NT2/D1 (cell line): ENCODE measurements around the gene CDC42SE1.

ENCODE experiments used
- SUZ12 ChIP-seq: IDR thresholded peaks from 2 replicates; pipeline ENCODE4 v1.6.1; 2011; ENCODE audit not compliant: insufficient read length, insufficient read depth; ENCODE audit errors: extremely low read depth
- YY1 ChIP-seq: IDR thresholded peaks from 2 replicates; pipeline ENCODE4 v1.6.1; 2011; ENCODE audit not compliant: insufficient read length, insufficient read depth
- ZNF274 ChIP-seq: IDR thresholded peaks from 2 replicates; pipeline ENCODE4 v1.6.1; 2011; ENCODE audit warnings: mild to moderate bottlenecking, low read depth, low read length

DNA sequence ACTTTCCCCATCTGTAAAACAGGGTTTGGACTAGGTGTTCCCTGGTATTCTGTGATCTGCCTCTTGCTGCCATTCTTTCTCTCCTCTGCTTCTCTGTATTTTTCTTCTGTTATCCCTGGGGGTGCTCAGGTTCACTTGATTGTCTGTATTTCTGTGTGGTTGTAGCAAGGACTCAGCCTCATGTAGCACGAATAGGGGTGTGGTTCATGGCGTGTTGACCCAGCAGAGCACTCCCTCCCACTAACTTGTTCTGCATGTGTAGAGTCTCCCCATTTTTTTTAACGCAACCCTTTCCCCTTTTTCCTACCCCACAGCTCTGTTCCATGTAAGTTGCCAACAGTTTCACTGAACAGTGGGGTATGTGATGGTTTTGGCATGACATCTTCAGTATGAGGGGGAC is 24.3 kb downstream of the CDC42SE1 start:
- no peak for TF ChIP-seq SUZ12
- TF ChIP-seq ZNF274: no peak
- TF ChIP-seq YY1: no peak
